IPS DF 6.9 (cell line): ENCODE results near the gene HNRNPH2.

Source experiments
- DNase-seq: peaks from one replicate; pipeline ENCODE4 v3.0.0-alpha.2; 2013; ENCODE audit warnings: low read depth, low spot score
- H3K27ac ChIP-seq: one replicate; pipeline ENCODE4 v1.5.1; 2013; ENCODE audit warnings: low read length, control low read depth
- H3K27me3 ChIP-seq: 2 replicates; pipeline ENCODE4 v1.6.1; 2013; ENCODE audit warnings: mild to moderate bottlenecking, low read length; ENCODE audit not compliant: control insufficient read depth, insufficient read depth
- H3K36me3 ChIP-seq: 2 replicates; pipeline ENCODE4 v1.6.1; 2013; ENCODE audit warnings: low read length; ENCODE audit not compliant: control insufficient read depth, insufficient read depth
- H3K4me1 ChIP-seq: 2 replicates; pipeline ENCODE4 v1.6.1; 2013; ENCODE audit warnings: low read length; ENCODE audit not compliant: control insufficient read depth, insufficient read depth
- H3K4me3 ChIP-seq: 2 replicates; pipeline ENCODE4 v1.5.1; 2013; ENCODE audit warnings: mild to moderate bottlenecking, low read length
- H3K9me3 ChIP-seq: 2 replicates; pipeline ENCODE4 v1.6.1; 2013; ENCODE audit warnings: low read length, inconsistent platforms; ENCODE audit not compliant: control insufficient read depth, insufficient read depth
- WGBS: extraction: QIAGEN DNeasy Blood & Tissue Kit; methylation state at CpG from one replicate; pipeline ENCODE4 v1.1.7; 2013; ENCODE audit warnings: mixed read lengths, missing lambda C conversion rate; ENCODE audit not compliant: insufficient read length, insufficient coverage; 5-methylcytosine and 5-hydroxymethylcytosine counted together

Gene HNRNPH2

GRCh38 chrX:101383679-101384205 lies 24.3 kb upstream of the HNRNPH2 start:
- no CpG with 5 or more reads among the region's 4 CpGs for WGBS
- Histone ChIP-seq H3K4me1 (no peaks in the 10 kb centered on the region), H3K4me3 (no peak overlapping the region), H3K36me3 (no peaks in the 10 kb centered on the region), H3K27ac (no peak overlapping the region), H3K27me3 (no peaks in the 10 kb centered on the region), H3K9me3 (no peaks in the 10 kb centered on the region)
- no peak for DNase-seq

- Histone ChIP-seq H3K27ac (no peak overlapping the region), H3K36me3 (no peaks in the 10 kb centered on the region), H3K4me3 (no peak overlapping the region), H3K27me3 (no peaks in the 10 kb centered on the region), H3K4me1 (no peaks in the 10 kb centered on the region), H3K9me3 (no peaks in the 10 kb centered on the region)
- DNase-seq: no peak
- no CpG with 5 or more reads among the region's 7 CpGs for WGBS
These were observed 22.9 kb upstream of the HNRNPH2 start for GRCh38 chrX:101385026-101385684.

GRCh38 chrX:101385795-101386541 lies 22.1 kb upstream of the HNRNPH2 start, which contains the start of gene BTK:
Gene BTK, minus strand, starts transcription at chrX:101386191. Its CDS starts 10,907 bp downstream, at chrX:101375284.
- no peaks in the 10 kb centered on the region for H3K27me3 ChIP-seq
- no peak for DNase-seq
- H3K36me3 ChIP-seq: no peaks in the 10 kb centered on the region
- H3K9me3 ChIP-seq: no peaks in the 10 kb centered on the region
- H3K4me1 ChIP-seq: no peaks in the 10 kb centered on the region
- WGBS: no CpG with 5 or more reads among the region's 9 CpGs
- H3K4me3 ChIP-seq: no peak within 1 kb of the TSS
- no peak within 1 kb of the TSS for H3K27ac ChIP-seq

GRCh38 chrX:101386542-101386885 lies 21.5 kb upstream of the HNRNPH2 start:
- no CpG with 5 or more reads among the region's 6 CpGs for WGBS
- no peak overlapping the region for H3K4me3 ChIP-seq
- H3K4me1 ChIP-seq: no peaks in the 10 kb centered on the region
- H3K9me3 ChIP-seq: no peaks in the 10 kb centered on the region
- no peaks in the 10 kb centered on the region for H3K27me3 ChIP-seq
- H3K27ac ChIP-seq: no peak overlapping the region
- DNase-seq: no peak
- peaks cover 3% of the 10 kb centered on the region; the same call in 1 of the 2 replicates for H3K36me3 ChIP-seq

- Histone ChIP-seq H3K36me3 (peaks cover 12% of the 10 kb centered on the region; the same call in 1 of the 2 replicates), H3K4me3 (no peak overlapping the region), H3K9me3 (no peaks in the 10 kb centered on the region), H3K27me3 (no peaks in the 10 kb centered on the region), H3K4me1 (no peaks in the 10 kb centered on the region), H3K27ac (no peak overlapping the region)
- DNase-seq: no peak
- no CpG with 5 or more reads among the region's 3 CpGs for WGBS
These were observed 19.4 kb upstream of the HNRNPH2 start for GRCh38 chrX:101388604-101389003.

GRCh38 chrX:101390664-101391525 lies 17.1 kb upstream of the HNRNPH2 start, which contains the start of gene RPL36A:
Gene RPL36A, plus strand, starts transcription at chrX:101391011. Its CDS starts 33 bp downstream, at chrX:101391044.
- peak; percentile 67 for DNase-seq
- Histone ChIP-seq H3K36me3 (peaks cover 12% of the 10 kb centered on the region; the same call in 1 of the 2 replicates), H3K27me3 (no peaks in the 10 kb centered on the region), H3K27ac (no peak within 1 kb of the TSS), H3K4me3 (peak within 1 kb of the TSS; percentile 98), H3K4me1 (no peaks in the 10 kb centered on the region), H3K9me3 (no peaks in the 10 kb centered on the region)
- no CpG with 5 or more reads among the region's 47 CpGs for WGBS

GRCh38 chrX:101391831-101392230 lies 16.2 kb upstream of the HNRNPH2 start:
- Histone ChIP-seq H3K27me3 (no peaks in the 10 kb centered on the region), H3K9me3 (no peaks in the 10 kb centered on the region), H3K36me3 (peaks cover 12% of the 10 kb centered on the region; the same call in 1 of the 2 replicates), H3K27ac (no peak overlapping the region), H3K4me3 (peak overlapping the region; percentile 98; the same call in 1 of the 2 replicates), H3K4me1 (no peaks in the 10 kb centered on the region)
- WGBS: no CpG with 5 or more reads among the region's 6 CpGs
- DNase-seq: no peak

GRCh38 chrX:101393530-101394305 lies 14.3 kb upstream of the HNRNPH2 start:
- no peak for DNase-seq
- no peaks in the 10 kb centered on the region for H3K9me3 ChIP-seq
- WGBS: no CpG with 5 or more reads among the region's 11 CpGs
- H3K4me3 ChIP-seq: no peak overlapping the region
- no peaks in the 10 kb centered on the region for H3K27me3 ChIP-seq
- peaks cover 12% of the 10 kb centered on the region; the same call in 1 of the 2 replicates for H3K36me3 ChIP-seq
- H3K27ac ChIP-seq: no peak overlapping the region
- no peaks in the 10 kb centered on the region for H3K4me1 ChIP-seq

GRCh38 chrX:101394372-101394771 lies 13.7 kb upstream of the HNRNPH2 start:
- H3K36me3 ChIP-seq: peaks cover 12% of the 10 kb centered on the region; the same call in 1 of the 2 replicates
- no peak for DNase-seq
- no peaks in the 10 kb centered on the region for H3K4me1 ChIP-seq
- H3K27me3 ChIP-seq: no peaks in the 10 kb centered on the region
- H3K27ac ChIP-seq: no peak overlapping the region
- H3K9me3 ChIP-seq: no peaks in the 10 kb centered on the region
- no peak overlapping the region for H3K4me3 ChIP-seq
